HG03439 (cell line): ENCODE results near the gene ADORA2A.

Experiments used
- ATAC-seq: cut with Tn5 transposase; IDR thresholded peaks from one replicate; pipeline ENCODE4 v1.9.1; 2021; ENCODE audit warnings: mild to moderate bottlenecking, moderate library complexity; ENCODE audit not compliant: unreplicated experiment

ADORA2A gene

DNA sequence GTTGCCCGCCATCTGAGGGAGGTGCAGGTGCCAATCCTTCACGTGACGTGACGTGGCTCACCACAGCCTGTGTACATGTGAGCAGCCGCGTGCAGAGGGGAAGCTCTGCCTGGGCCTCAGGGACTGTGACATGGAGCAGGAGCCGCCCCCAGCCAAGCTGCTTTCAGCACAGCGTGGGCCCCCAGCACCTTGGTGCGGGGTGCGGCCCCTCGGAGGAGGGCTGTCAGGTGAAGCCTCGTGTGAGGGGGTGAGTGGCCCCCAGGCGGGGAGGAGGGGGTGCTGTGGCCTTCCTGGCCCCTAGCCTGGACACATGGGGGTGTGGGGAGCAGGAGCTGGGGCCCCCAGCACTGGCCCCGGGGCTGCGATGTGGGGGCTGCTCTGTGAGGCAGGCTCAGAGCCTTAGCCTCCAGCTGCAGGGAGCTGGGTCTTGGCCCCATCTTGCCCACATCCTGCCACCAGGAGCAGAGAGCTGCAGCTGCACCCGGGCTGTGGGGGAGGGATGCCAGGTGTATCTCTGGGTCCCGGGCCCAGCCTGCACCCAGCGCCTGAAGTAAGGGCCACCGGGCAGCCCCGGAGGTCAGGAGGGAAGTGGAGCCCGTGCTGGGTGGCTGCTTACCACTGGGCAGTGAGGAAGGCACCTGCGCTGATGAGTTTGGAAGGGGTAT lies at the start of gene ADORA2A:
Gene ADORA2A (plus strand): TSS at position 100 of the 665 bp plus-strand sequence. CDS start 5,806 bp downstream, outside the sequence.
- ATAC-seq = peak; percentile 41

DNA sequence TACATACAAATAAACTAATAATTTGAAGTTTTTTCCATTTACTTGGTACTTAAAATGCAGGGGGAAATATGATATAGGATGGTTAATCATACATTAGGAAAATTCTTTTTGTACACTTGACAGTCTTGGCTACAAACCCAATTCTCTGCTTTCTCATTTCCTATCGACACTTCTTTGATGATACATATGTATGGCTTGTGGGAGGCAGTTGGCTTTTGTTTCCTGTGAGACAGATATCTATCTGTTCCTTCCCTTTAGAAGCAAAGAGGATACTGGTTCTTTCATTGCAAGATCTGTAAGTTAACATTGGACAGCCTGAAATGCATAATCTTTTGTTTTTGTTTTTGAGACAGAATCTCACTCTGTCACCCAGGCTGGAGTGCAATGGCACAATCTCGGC lies 47.9 kb upstream of the ADORA2A start:
- no peak for ATAC-seq

GRCh38 chr22:24380220-24380904 lies 47.0 kb upstream of the ADORA2A start:
- ATAC-seq = no peak

DNA sequence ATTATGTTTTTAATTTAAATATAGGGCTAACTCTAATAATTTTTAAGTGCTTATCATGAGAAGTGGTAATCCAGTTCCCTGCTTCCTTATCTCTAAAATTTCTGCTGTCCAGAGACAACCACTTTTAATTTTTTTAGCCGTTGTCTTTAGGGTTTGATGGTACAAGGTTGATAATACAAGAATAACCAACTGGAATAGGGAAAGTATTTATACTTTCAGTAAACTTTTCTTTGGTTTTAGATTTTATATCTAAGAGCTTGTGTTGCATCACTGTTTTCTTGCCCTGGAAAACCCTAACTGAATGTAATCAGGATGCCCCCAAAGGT lies 46.5 kb upstream of the ADORA2A start:
- no peak for ATAC-seq

DNA sequence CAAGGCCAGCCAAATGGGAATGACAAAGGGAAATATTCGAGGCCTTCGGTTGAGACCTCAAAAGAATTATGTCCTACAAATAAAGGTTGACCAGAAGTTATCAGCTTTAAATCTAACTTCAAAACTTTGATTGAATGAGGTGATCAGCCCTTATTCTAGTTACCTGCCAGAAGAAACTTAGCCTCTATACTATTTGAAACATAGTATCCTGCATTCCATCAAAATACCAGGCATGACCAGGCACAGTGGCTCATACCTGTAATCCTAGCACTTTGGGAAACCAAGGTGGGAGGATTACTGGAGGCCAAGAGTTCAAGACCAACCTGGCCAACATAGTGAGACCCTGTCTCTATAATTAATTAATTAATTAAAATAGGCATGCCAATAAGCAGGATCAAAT lies 44.3 kb upstream of the ADORA2A start:
- ATAC-seq = no peak

- no peak for ATAC-seq
Measured at GRCh38 chr22:24384131-24384530, 43.3 kb upstream of the ADORA2A start.

- no peak for ATAC-seq
Measured at GRCh38 chr22:24386937-24387471, 40.4 kb upstream of the ADORA2A start.

DNA sequence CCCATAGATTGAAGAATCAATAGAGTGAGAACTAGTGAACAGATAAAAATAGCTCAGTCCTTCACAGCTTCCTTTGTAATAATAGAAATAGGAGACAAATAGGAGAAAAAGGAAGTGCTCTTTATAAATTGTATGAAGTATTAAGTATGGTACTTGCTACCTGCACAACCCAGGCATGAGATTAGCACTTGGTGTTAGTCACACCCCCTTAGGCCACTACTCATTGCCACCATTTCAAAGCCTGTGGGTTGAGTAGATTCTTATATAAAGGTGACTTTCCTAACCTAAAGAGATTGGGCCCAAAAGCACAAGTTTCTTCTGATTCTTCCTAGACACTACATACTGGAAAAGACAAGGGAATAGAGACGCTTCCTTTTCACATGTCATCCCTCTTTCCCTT lies 37.7 kb upstream of the ADORA2A start:
- no peak for ATAC-seq

DNA sequence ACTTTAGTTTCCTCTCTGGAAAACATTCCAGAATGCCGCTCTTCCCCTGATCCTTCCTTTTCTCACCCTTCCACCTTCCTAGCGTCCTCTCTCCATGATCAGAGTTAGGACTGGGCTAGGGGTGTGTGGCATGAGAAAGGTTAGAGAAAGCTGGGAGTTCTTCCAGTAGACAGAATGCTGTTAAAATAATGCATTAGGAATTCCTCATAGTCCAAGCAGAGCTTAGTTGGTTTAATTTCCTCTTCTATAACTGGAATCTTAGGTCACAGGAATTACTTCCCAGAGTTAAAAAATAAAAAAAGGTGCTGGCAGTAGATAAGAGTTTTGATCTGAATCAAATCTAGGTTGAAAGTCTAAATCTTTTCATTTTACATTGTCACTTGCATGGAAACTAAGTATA lies 37.2 kb upstream of the ADORA2A start:
- ATAC-seq = no peak

GRCh38 chr22:24390576-24390975 lies 36.8 kb upstream of the ADORA2A start:
- ATAC-seq = no peak

GRCh38 chr22:24391836-24392217 lies 35.6 kb upstream of the ADORA2A start:
- no peak for ATAC-seq

GRCh38 chr22:24392218-24392931 lies 35.0 kb upstream of the ADORA2A start:
- no peak for ATAC-seq

DNA sequence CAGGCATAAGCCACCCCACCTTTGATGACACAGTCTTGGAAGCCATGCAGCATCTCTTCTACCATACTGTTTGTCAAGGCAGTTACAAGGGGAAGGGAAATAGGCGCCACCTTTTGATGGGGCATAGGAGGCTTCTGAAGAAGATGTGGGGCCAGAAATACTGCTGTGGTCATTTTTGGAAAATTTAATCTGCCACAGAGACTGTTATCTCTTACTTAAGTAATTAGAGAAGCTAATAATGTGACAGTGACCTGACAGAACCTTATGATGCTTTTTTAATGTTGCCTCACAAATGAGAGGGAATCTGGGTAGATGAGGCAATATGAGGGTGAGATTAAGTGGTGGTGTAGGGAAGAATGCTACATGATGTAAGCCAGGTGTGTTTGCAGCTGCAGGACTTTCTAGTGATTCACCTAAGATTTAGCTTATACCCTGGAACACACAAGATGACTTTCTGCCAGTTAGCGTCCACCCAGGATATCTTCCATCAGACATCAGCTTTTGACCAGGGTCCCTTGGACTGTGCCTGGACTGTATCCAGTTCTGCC lies 34.3 kb upstream of the ADORA2A start:
- no peak for ATAC-seq

GRCh38 chr22:24393848-24394247 lies 33.6 kb upstream of the ADORA2A start:
- ATAC-seq = no peak

DNA sequence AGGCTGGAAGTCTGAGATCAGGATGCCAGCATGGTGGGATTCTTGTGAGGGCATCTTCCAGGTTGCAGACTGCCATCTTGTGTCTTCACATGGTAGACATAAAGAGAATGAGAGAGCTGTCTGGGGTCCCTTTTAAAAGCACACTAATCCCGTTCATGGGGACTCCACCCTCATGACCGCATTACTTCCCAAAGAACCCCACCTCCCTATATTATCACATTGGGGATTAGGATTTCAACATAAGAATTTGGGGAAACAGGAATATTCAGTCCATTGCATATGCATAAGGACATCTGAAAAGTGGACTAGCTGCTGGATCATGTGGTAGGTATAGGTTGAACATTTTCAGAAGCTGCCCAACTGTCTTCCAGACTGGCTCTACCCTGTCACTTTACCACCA lies 33.1 kb upstream of the ADORA2A start:
- ATAC-seq = no peak

- no peak for ATAC-seq
Measured at GRCh38 chr22:24398409-24398808, 29.0 kb upstream of the ADORA2A start.

DNA sequence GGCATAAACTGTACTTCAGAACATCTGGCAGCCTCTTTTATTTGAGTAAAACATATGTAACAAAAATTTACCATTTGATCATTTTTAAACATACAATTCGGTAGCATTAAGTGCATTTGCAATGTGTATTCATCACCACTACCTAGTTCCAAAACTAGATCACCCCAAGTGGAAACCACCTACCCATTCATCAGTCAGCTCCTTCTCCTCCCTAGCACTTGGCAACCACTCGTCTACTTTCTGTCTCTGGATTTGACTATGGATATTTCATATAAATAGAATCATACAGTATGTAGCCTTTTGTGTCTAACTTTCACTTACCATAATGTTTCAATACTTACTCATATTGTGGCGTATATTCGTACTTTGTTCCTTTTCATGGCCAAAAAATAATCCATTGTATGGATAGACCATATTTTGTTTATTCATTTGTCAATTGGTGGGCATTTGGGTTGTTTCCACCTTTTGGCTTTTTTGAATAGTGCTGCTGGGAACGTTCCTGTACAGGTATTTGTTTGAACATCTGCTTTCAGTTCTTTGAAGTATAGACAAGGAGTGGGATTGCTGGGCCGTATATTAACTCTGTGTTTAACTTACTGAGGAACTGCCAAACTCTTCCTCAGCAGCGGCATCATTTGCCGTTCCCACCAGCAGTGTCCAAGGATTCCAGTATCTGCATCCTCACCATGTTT lies 27.2 kb upstream of the ADORA2A start:
- ATAC-seq = peak; percentile 17

DNA sequence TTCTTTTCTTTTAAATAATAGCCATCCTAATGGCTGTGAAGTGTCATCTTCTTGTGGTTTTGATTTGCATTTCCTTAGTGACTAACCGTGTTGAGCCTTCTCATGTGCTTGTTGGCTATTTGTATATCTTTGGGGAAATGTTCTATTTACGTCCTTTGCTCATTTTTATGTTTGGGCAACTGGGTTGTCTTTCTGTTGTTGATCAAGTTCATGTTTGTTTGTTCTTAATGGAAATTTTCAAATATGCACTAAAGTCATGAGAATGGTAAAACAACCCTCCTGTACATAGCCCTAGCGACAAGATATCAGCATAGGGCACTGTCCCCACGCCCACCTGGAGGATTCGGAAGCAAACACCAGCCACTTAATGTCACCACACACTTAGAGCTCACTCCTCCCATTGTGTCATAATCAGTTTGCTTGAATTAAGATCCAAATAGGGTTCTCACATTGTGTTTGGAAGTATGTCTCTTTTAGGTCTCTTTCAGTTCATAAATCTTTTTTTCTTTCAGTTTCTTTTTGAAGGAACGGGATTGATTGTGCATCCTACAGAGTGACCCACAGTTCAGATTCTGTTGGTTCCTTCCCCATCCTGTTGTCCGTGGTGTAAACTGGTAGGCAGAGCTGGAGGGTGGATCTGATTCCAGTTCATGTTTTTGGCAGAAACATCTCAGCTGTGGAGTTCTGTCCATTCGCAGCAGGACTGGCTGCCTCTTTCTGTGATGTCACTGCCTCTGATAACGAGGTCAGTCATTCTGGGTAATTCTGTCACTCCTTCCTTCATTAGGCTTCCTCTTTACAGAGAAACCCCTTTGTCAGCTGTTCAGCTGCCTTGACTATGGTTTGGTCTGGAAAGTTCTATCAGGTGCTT lies 26.4 kb upstream of the ADORA2A start:
- ATAC-seq = peak; percentile 55

- no peak for ATAC-seq
Measured at GRCh38 chr22:24401931-24402367, 25.4 kb upstream of the ADORA2A start.
